Measurements from ENCODE around the gene PKLR. TPM values are rescaled to one million over a fixed set of nuclear protein-coding genes. Genes with fewer than 3 reads are reported as not detected.
"Not testable (repeated sequence)": the region's sequence is repeated elsewhere in the genome, so short reads cannot be mapped to it uniquely, and the experiment has no call there.

The PKLR gene
- total and polyA plus RNA-seq, 2 of the 8 experiments (the other 6 are each of a cell fraction or from before 2014, with no cell fraction given) = 2.3 to 7.5 TPM

DNA sequence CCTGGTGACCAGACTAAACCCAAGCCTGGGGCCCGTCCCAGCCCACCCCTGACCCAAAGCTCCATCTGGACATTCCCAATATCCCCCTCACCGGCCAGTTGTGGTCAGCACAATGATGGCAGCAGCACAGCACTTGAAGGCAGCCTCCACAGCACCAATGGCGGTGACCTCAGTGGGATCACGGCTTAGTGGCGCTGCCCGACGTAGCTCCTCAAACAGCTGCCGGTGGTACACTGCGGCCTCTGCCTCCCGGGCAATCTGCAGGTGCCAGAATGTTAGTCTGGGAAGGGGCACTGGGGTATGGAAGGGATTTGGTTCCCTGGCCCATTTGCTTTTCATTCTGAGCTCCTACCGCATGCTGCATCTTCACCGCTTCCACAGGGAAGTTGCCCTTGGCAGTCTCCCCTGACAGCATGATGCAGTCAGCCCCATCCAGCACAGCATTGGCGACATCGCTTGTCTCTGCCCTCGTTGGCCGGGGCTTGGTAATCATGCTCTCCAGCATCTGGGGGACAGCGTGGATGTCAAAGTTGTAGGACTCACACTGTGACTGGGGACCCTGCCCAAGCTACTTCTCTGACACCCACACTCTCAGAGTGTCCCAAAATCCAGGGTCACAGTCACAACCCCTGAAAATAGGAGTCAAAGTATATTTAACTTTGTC lies 8.0 kb downstream of the PKLR start (continued):
- TF ChIP-seq RNF2 (IDR thresholded peaks at IDR 0.05; ENCODE audit: borderline replicate concordance, low read depth, low read length, missing control alignments, poor library complexity, severe bottlenecking) (no peak), RFX5 (IDR thresholded peaks at IDR 0.05; ENCODE audit: borderline replicate concordance, low read depth, low read length) (no peak), POU5F1 (IDR thresholded peaks at IDR 0.05; ENCODE audit: low read depth, low read length) (no peak)
- TF ChIP-seq, protein P1, sequence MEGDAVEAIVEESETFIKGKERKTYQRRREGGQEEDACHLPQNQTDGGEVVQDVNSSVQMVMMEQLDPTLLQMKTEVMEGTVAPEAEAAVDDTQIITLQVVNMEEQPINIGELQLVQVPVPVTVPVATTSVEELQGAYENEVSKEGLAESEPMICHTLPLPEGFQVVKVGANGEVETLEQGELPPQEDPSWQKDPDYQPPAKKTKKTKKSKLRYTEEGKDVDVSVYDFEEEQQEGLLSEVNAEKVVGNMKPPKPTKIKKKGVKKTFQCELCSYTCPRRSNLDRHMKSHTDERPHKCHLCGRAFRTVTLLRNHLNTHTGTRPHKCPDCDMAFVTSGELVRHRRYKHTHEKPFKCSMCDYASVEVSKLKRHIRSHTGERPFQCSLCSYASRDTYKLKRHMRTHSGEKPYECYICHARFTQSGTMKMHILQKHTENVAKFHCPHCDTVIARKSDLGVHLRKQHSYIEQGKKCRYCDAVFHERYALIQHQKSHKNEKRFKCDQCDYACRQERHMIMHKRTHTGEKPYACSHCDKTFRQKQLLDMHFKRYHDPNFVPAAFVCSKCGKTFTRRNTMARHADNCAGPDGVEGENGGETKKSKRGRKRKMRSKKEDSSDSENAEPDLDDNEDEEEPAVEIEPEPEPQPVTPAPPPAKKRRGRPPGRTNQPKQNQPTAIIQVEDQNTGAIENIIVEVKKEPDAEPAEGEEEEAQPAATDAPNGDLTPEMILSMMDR (IDR thresholded peaks at IDR 0.05; ENCODE audit: control extremely low read depth in 1 of 3, insufficient read depth in 1 of 3, low read depth in 1 of 3, low read length in 3 of 3) = no peak

DNA sequence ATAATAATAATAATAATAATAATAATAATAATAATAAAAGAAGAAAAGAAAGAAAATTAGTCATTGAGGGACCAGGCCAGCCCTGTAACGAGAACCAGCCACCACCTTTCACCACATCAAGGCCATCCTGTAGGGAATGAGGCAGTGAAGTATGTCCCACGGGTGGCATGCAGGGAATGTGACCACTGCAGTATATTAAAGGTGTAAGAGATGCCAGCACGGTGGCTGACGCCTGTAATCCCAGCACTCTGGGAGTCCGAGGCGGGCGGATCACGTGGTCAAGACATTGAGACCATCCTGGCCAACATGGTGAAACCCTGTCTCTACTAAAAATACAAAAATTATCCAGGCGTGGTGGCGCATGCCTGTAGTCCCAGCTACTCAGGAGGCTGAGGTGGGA lies 10.2 kb downstream of the PKLR start:
- H3K9ac ChIP-seq (replicated peaks in 1 of 4; ENCODE audit: extremely low read depth in 1 of 4, low read depth in 3 of 4, low read length in 3 of 4); H3K4me2 ChIP-seq (ENCODE audit: insufficient read depth in 1 of 2, low read depth in 2 of 2, low read length in 2 of 2); H4K91ac ChIP-seq (replicated peaks; ENCODE audit: insufficient read length, low read length); H3K36me3 ChIP-seq (ENCODE audit: control insufficient read depth in 2 of 4, insufficient read depth in 4 of 4, low read length in 3 of 4); H3K4me3 ChIP-seq (ENCODE audit: extremely low read depth in 1 of 4, insufficient read depth in 2 of 4, low read depth in 3 of 4, low read length in 4 of 4); H3K4ac ChIP-seq (replicated peaks; ENCODE audit: insufficient read length, low read depth, low read length); DNase-seq (ENCODE audit: low read depth in 1 of 2, low spot score in 2 of 2); H3K14ac ChIP-seq (ENCODE audit: insufficient read length); H4K20me1 ChIP-seq (replicated peaks in 1 of 2; ENCODE audit: control insufficient read depth in 1 of 2, insufficient read depth in 2 of 2, low read length in 2 of 2); H3K9me3 ChIP-seq (ENCODE audit: insufficient read depth in 2 of 2, low read depth in 1 of 2, low read length in 1 of 2); H3K79me2 ChIP-seq (ENCODE audit: control insufficient read depth in 1 of 2, insufficient read depth in 2 of 2, low read length in 2 of 2); H4K8ac ChIP-seq (ENCODE audit: extremely low read depth, insufficient read depth, low read length); H2BK5ac ChIP-seq (ENCODE audit: low read depth, low read length); H4K5ac ChIP-seq (ENCODE audit: insufficient read length, low read depth, low read length); H3K79me1 ChIP-seq (ENCODE audit: low read depth, low read length); H2AK5ac ChIP-seq (ENCODE audit: low read depth, low read length); H3K27ac ChIP-seq (ENCODE audit: low read depth, low read length); FAIRE-seq; H2BK15ac ChIP-seq (ENCODE audit: low read length); H2AFZ ChIP-seq (ENCODE audit: low read length); H2BK12ac ChIP-seq (ENCODE audit: low read depth, low read length); H2BK120ac ChIP-seq (replicated peaks; ENCODE audit: low read depth, low read length); H3K23ac ChIP-seq (ENCODE audit: insufficient read length); H2BK20ac ChIP-seq (ENCODE audit: low read length); H3K18ac ChIP-seq (ENCODE audit: extremely low read depth, low read length); H3K23me2 ChIP-seq (ENCODE audit: low read depth, low read length); H3K56ac ChIP-seq (replicated peaks; ENCODE audit: insufficient read length, low read depth, low read length): not testable (repeated sequence)
- Histone ChIP-seq H3K4me1 (replicated peaks in 1 of 4; ENCODE audit: control insufficient read depth in 3 of 4, insufficient read depth in 4 of 4, low read length in 3 of 4) (peaks cover 0 to 13% (median 9%) of the 10 kb centered on the region in 4 experiments; a peak in 5 of 7 replicates), H3K27me3 (replicated peaks in 1 of 4; ENCODE audit: control insufficient read depth in 3 of 4, extremely low read depth in 1 of 4, insufficient read depth in 3 of 4, low read length in 3 of 4) (peaks cover 0 to 23% (median 14%) of the 10 kb centered on the region in 4 experiments; a peak in 5 of 7 replicates)
- ChIA-PET CTCF (ENCODE audit: partially characterized antibody) (interaction anchor here (2.7 to 6.3 kb wide), 3 partner anchors 12 to 40 kb away, joined by 22 to 37 read pairs (median 23); partner anchors contain the start of gene FDPS), POLR2A (ENCODE audit: partially characterized antibody) (interaction anchor here (0.9 to 3.0 kb wide), 3 partner anchors 8 to 31 kb away, joined by 3 to 10 read pairs (median 9); no protein-coding TSS in a partner anchor)
- 96% methylated on average over 10 of the region's 10 CpGs; no CpG with 5 or more reads in 1 of the 2 experiments for WGBS, 2 experiments (ENCODE audit: extremely low coverage in 1 of 2, insufficient coverage in 1 of 2, insufficient read length in 1 of 2, insufficient replicate concordance in 2 of 2, low coverage in 1 of 2, low lambda C conversion rate in 2 of 2, missing lambda C conversion rate in 1 of 2)

Measured in H1 (cell line).